Endometrial microvascular endothelial cells (primary cell): ENCODE measurements around the gene HTR6. TPM values are rescaled to one million over a fixed set of nuclear protein-coding genes. Genes with fewer than 3 reads are reported as not detected.

ENCODE experiments used
- in situ Hi-C: cut with HindIII; loops from 2 replicates; pipeline ENCODE4 v1.10.0; 2017; ENCODE audit warnings: low sequenced_read_pairs, low pct_unique_long_range_greater_than_20kb; ENCODE audit errors: inconsistent ontology term
- total RNA-seq: library from RNA; depleted of rRNA; stranded (reverse); fragments of >200 nt; gene quantifications from one replicate; pipeline ENCODE4 v1.2.3, GENCODE V29; 2015; ENCODE audit errors: inconsistent ontology term

Gene HTR6
- total RNA-seq, 1 donor from 2014 or later, result not detected

DNA sequence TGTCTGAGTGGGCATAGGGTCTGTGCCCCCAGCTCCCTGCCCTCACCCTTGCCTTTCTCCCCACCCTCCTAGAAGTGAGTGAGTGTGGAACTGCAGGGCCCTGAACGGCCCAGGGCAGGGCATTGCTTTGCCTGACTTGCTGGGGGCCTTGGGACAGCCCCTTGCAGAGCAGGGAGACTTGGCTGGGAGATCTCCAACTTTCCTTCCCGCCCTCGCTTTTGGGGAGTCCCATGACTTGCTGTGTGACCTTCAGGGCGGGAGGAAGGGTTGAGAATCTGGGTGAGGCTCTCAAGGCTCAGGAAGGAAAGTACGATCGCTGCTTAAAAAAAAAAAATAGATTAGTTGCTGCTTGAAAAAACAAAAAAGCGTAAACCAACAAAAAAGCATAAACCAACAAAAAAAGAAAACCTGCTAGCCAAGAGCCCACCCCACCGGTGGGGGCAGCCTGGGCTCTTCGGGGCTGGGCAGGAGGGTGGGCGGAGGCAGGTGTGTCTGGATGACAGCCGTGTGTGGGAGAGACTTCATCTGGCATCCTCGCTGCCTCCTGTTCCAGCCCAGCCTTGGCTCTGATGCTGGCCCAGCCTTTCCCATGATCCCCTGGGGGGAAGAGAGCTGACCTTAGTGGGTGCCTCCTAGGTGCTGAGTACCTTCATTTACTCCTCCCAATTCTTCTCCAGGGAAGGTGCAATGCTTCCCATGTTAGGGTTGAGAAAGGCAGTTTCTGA, 14.1 kb upstream of the HTR6 start:
- in situ Hi-C loops, result no loop called here

DNA sequence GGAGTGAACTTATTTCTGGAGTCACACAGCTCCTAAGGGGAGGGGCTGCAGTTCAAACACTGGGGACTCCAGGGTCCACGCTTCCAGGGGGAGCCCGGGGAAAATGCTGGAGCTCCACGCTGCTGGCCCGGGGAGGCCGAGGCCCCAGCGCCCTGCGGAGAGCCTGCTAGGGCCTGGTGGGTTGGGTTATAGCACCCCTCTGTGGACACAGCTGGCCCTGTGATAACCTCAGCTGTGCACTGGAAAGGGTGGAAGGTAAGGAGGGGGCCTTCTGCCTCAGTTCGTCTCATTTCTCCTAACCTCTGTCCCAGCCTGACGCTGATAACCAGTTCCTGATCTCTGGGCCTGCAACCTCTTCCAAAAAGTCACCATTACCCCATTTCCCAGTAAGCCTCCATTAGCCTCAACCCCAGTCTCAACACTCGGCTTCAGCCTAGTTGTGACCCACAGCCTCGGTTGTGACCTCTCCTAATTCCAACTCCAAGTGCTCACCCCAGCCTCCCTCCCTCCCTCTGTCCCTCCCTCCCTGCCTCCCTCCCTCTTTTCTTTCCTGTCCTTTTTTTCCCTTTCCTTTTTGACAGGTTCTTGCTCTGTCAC, 13.4 kb upstream of the HTR6 start:
- in situ Hi-C loops, result no loop called here

DNA sequence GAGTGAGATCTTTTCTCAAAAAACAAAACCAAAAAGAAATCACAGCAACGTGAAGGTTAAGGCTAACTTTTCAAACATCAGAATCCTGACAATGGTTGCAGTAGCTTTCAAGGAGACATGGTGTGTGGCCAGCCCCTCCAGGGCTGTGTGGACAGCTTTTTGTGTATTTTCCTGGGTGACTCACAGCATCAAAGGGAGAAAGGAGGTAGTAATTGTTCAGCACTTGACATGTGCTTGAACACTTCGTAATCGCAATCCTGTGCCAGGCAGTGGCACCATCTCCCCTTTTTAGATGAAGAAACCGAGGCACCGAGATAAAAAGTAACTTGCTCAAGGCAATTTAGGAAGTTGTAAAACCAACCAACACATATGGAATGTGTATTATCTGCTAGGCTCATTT, 10.3 kb upstream of the HTR6 start:
- in situ Hi-C loops, result no loop called here

DNA sequence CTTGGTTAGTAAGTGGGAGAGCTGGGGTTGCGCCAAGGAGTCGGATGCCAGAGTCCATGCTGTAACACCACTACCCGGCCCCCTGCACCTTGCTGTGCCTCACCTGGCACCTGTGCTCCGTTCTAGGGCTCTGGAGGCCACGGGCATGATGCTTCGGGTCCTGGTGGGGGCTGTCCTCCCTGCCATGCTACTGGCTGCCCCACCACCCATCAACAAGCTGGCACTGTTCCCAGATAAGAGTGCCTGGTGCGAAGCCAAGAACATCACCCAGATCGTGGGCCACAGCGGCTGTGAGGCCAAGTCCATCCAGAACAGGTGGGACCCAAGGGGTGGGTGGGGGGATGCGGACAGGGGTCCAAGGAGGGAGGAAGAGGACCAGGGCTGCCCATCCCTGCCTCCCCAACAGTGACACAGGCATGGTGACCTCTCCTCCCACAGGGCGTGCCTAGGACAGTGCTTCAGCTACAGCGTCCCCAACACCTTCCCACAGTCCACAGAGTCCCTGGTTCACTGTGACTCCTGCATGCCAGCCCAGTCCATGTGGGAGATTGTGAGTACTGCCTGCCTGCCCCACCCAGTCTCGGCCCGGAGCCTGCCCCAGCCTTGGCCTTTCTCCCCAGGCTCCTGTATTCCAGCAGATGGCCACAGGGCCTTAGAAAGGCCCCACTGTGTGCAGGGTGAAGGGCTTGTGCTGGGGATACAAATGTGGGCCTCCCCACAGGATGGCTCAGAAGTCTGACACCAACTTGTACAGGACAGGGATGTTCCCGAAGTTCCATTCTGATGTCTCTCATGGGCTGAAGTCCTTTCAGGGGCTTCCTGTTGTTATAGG, 9.6 kb upstream of the HTR6 start:
- in situ Hi-C loops, result no loop called here

DNA sequence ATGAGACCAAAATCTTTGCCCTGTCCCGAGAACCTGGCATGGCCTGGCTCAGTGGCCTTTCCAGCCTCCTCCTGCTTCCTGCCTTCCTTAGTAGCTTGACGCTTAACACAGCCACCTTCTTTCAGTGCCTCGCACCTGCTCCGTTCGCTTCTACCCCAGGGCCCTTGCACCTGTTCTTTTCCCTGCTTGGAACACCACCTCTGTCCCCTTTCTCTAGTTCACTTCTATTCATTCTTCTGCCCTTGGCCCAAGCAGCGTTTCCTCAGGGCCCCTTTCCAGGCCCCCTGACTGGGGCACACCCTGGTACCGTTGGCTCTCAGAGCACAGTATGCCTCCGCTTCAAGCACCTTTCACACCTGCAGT, 9.0 kb upstream of the HTR6 start:
- in situ Hi-C loops, result no loop called here

DNA sequence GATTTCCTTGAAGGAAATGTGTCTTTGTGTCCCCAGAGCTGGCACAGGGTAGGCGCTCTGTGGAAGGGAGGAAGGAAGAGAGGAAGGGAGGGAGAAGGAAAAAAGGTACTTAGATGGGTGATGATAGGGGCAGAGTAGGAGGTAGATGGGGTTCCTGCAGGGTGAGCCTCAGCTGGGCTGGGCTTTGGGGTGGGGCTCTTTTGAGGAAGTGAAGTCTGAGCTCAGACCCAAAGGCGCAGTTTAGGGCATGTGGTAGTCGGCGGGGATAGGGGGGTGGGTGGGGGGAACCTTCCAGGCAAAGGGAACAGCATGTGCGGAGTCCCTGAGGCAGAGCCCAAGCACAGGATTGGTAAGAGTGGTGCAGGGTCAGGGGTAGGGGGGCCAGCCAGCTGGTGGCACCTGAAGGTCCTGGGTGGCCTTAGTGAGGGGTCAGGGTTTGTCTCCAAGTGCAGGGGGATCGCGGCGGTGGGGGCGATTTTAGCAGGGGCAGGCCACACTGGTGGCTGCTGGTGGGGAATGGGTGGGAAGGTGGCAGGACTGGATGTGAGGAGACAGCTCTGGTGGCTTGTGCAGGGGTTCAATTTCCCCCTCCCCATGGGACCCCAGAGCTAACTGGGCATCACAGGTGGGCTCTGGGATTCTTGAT, 8.4 kb upstream of the HTR6 start:
- in situ Hi-C loops, result no loop called here

DNA sequence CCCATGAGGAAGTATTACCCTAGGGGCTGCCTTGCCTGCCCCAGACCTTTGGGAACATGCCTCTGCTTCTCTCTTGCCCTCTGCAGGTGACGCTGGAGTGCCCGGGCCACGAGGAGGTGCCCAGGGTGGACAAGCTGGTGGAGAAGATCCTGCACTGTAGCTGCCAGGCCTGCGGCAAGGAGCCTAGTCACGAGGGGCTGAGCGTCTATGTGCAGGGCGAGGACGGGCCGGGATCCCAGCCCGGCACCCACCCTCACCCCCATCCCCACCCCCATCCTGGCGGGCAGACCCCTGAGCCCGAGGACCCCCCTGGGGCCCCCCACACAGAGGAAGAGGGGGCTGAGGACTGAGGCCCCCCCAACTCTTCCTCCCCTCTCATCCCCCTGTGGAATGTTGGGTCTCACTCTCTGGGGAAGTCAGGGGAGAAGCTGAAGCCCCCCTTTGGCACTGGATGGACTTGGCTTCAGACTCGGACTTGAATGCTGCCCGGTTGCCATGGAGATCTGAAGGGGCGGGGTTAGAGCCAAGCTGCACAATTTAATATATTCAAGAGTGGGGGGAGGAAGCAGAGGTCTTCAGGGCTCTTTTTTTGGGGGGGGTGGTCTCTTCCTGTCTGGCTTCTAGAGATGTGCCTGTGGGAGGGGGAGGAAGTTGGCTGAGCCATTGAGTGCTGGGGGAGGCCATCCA, 7.8 kb upstream of the HTR6 start:
- in situ Hi-C loops, result no loop called here

DNA sequence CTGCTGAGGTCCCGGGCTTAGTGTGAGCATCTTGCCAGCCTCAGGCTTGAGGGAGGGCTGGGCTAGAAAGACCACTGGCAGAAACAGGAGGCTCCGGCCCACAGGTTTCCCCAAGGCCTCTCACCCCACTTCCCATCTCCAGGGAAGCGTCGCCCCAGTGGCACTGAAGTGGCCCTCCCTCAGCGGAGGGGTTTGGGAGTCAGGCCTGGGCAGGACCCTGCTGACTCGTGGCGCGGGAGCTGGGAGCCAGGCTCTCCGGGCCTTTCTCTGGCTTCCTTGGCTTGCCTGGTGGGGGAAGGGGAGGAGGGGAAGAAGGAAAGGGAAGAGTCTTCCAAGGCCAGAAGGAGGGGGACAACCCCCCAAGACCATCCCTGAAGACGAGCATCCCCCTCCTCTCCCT, 7.2 kb upstream of the HTR6 start:
- in situ Hi-C loops, result no loop called here

DNA sequence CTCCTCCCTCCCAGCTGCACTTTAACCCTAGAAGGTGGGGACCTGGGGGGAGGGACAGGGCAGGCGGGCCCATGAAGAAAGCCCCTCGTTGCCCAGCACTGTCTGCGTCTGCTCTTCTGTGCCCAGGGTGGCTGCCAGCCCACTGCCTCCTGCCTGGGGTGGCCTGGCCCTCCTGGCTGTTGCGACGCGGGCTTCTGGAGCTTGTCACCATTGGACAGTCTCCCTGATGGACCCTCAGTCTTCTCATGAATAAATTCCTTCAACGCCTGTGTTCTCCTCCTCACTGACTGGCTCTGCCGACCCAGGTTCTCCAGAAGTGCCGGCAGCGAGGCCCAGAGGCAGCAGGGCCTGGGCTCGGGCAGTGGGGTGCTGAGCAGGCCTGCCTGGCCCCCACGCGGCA, 6.5 kb upstream of the HTR6 start:
- in situ Hi-C loops, result no loop called here

DNA sequence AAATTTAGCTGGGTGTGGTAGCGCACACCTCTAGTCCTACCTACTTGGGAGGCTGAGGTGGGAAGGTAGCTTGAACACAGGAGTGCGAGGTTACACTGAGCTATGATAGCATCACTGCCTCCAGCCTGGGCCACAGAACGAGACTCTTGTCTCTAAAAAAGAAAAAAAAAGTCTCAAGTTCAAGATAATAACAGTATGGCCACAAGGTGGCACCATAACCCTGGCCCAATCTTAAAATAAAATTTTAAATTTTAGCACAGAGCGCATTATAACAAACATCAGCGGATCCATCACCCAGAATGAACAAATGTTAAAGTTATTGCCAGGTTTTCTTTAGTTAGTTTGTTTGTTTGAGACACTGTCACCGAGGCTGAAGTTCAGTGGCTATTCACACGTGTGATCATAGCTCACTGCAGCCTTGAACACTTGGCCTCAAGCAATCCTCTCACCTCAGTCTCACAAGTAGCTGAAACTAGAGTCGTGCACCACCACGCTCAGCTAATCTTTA, 2.9 kb upstream of the HTR6 start:
- in situ Hi-C loops, result no loop called here

DNA sequence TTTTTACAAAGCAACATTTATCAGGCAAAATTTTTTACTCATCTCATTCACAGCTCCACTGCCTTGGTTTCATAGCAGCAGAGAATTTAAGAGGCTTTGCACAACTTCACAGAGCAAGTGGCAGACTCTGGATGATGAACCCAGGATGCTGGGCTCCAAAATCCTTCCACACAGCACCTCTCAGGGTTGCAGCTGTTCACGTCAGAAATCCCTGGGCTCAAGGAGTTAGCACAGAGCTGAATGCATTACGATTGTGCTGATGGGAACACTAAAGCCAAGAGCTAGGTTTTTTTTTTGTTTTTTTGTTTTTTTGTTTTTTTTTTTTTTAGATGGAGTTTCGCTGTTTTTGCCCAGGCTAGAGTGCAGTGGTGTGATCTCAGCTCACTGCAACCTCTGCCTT, 2.4 kb upstream of the HTR6 start:
- in situ Hi-C loops, result no loop called here

DNA sequence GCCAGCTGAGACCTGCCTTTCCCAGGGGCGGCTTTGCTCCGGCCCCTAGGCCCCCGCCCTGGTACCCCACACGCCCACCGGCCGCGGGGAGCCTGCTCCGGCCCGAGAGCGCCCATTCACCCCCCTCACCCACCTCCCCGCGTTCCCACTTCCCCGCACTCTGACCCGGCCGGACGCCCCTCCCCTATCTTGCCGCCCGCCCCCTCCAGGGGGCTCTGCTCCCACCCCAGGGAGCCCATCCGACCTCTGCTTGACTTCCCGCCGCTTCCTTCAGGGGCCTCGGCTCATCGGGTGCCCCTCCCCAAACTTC, 466 bp downstream of the HTR6 start:
- in situ Hi-C loops, result no loop called here

DNA sequence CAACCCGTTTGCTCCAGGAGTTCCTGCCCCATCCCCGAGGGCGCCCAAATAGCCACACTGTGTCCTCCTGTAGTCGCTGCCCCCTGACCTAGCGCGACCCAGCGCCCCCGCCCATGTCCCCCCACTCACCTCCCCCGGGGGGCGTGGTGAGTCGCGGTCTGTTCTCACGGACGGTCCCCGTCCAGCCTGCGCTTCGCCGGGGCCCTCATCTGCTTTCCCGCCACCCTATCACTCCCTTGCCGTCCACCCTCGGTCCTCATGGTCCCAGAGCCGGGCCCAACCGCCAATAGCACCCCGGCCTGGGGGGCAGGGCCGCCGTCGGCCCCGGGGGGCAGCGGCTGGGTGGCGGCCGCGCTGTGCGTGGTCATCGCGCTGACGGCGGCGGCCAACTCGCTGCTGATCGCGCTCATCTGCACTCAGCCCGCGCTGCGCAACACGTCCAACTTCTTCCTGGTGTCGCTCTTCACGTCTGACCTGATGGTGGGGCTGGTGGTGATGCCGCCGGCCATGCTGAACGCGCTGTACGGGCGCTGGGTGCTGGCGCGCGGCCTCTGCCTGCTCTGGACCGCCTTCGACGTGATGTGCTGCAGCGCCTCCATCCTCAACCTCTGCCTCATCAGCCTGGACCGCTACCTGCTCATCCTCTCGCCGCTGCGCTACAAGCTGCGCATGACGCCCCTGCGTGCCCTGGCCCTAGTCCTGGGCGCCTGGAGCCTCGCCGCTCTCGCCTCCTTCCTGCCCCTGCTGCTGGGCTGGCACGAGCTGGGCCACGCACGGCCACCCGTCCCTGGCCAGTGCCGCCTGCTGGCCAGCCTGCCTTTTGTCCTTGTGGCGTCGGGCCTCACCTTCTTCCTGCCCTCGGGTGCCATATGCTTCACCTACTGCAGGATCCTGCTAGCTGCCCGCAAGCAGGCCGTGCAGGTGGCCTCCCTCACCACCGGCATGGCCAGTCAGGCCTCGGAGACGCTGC, 1.1 kb downstream of the HTR6 start:
- in situ Hi-C loops, result no loop called here

DNA sequence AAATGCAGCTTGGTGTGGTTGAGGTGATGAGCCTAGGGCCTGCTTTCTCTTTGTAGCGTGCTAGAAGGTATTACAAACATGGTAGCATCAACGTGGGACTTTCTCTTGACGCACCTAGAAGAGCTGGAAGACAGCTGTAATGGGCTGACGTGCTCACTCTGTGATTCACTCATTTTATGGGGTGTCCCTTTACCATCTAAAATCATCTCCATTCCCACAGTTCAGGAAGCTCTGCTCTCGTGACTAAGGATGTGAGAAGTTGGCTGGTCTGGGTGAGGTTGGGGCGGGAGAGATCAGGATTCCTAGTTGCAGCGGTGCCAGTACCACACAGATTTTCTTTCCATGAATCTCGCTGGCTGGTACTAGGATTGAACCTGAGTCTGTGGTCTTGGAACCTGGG, 4.2 kb downstream of the HTR6 start:
- in situ Hi-C loops, result no loop called here

DNA sequence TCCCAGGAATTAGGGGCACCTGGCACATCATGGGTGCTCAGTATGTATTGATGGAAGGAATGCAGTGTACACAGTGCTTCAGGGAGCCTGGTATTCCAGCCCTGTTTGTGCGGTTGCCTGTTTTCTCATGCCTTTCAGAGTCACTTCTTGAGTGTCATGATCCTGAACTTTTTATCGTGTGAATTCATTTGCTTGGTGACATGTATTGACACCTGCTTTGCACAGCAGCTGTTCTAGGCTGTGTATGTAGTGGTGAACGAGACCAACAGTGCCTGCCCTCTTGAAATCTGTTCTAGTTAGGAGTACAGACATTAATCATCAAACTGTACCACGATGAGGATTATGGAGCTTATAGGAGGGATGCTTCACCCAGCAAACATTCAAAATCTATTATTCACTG, 6.1 kb downstream of the HTR6 start:
- in situ Hi-C loops, result no loop called here

DNA sequence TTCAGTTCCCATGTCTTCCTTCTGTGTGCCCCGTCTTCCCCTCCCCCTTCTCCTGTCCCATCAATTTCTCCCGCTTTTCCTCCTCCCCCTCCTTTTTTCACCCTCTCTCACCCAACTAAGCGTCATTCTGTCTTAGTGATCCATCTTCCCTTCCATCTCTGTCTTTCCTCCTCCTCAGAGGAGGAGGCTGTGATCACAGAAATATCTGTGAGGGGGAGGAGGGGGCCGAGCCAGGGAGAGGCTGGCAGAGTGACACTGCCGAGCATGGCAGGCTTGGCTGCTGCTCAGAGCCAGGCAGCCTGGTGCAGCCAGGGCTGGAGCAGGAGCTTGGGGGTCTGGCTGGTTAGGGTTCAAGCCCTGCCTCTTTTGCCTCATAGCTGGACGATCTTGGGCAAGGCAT, 7.6 kb downstream of the HTR6 start:
- in situ Hi-C loops, result no loop called here

DNA sequence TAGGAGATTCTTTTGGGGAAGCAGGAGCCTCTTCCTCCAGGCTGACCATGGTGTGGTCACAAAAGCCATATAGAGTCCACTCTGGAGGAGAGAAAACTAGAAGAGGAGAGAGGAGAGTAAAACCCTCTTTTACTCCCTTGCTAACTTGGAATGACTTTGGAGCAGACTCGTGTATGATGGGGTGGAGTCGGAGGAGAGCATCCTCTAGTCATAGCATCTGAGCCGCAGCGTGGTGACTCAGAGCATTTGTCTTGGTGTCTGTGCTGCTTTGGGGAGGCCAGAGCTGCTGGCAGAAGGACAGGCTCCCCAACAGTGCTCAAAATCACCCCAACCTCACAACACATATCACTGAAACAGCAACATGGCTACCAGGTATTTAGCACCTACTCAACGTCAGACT, 11.1 kb downstream of the HTR6 start:
- in situ Hi-C loops, result no loop called here

DNA sequence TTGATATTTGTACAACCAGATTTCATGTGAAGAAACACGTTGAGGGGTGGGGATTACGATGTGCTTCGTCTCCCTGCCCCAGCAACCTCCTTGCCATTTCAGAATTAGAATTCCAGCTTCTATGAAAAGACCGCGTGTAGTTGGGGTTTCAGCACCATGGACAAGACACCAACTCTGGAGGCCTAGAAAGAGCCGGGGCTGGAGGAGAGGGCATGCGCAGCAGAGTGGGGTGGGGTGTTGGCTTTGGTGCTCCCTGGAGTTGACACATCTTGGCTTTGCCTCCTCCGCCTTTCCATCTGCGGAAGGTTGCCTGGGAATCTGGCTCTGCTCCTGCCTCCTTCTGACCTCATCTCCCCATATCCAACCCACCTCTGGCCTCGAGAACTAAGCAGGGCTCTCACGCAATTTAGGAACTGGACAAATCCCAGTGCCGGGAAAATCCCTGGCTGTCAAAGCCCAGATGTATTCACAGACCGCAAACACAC, 11.8 kb downstream of the HTR6 start:
- in situ Hi-C loops, result no loop called here
